GM18520 (cell line): Measurements from ENCODE around the gene ALOX5.
"Not testable (repeated sequence)": the region's sequence is repeated elsewhere in the genome, so short reads cannot be mapped to it uniquely, and the experiment has no call there.

Experiments used
- ATAC-seq: cut with Tn5 transposase; IDR thresholded peaks from one replicate; pipeline ENCODE4 v1.9.1; 2021; ENCODE audit not compliant: unreplicated experiment

ALOX5 gene

GRCh38 chr10:45461034-45461433, 87.0 kb downstream of the ALOX5 start:
- peak; percentile 49 for ATAC-seq

GRCh38 chr10:45463244-45464116, 89.5 kb downstream of the ALOX5 start:
- ATAC-seq: no peak

GRCh38 chr10:45464958-45465567, 91.0 kb downstream of the ALOX5 start:
- ATAC-seq: peak; percentile 26

GRCh38 chr10:45466784-45467183, 92.8 kb downstream of the ALOX5 start:
- ATAC-seq: no peak

GRCh38 chr10:45468079-45468478, 94.1 kb downstream of the ALOX5 start:
- no peak for ATAC-seq

GRCh38 chr10:45470098-45471012, 96.3 kb downstream of the ALOX5 start:
- ATAC-seq: no peak

- ATAC-seq: no peak
Observed at GRCh38 chr10:45471059-45471458, 97.0 kb downstream of the ALOX5 start.

GRCh38 chr10:45471531-45472310, 97.7 kb downstream of the ALOX5 start:
- no peak for ATAC-seq

GRCh38 chr10:45473126-45473525, 99.1 kb downstream of the ALOX5 start:
- no peak for ATAC-seq

- ATAC-seq: no peak
Observed at GRCh38 chr10:45476559-45476958, 102.5 kb downstream of the ALOX5 start.

- ATAC-seq: no peak
Observed at GRCh38 chr10:45480294-45480693, 106.3 kb downstream of the ALOX5 start.

GRCh38 chr10:45481100-45481499, 107.1 kb downstream of the ALOX5 start:
- ATAC-seq: not testable (repeated sequence)

- ATAC-seq: no peak
Observed at GRCh38 chr10:45483002-45483401, 109.0 kb downstream of the ALOX5 start.

- ATAC-seq: no peak
Observed at GRCh38 chr10:45487735-45488134, 113.7 kb downstream of the ALOX5 start.

- ATAC-seq: no peak
Observed at GRCh38 chr10:45488365-45488764, 114.3 kb downstream of the ALOX5 start.

GRCh38 chr10:45490277-45490676, 116.3 kb downstream of the ALOX5 start:
- no peak for ATAC-seq

GRCh38 chr10:45491061-45491460, 117.0 kb downstream of the ALOX5 start:
- ATAC-seq: no peak
